IgD-negative memory B cell (primary cell): ENCODE data around the gene ATG7. TPM values are rescaled to one million over a fixed set of nuclear protein-coding genes. Genes with fewer than 3 reads are reported as not detected.

ENCODE experiments used
- H3K27ac Mint-ChIP-seq, 3 donors: one replicate each; pipeline ENCODE4 v1.8.0; 2020 to 2022; ENCODE audit warnings: mild to moderate bottlenecking in 3 of 3, mixed read lengths in 3 of 3, moderate library complexity in 1 of 3
- H3K27me3 Mint-ChIP-seq: one replicate; pipeline ENCODE4 v1.8.0; 2021; ENCODE audit warnings: mixed read lengths
- H3K36me3 Mint-ChIP-seq: one replicate; pipeline ENCODE4 v1.8.0; 2020; ENCODE audit warnings: mild to moderate bottlenecking, mixed read lengths
- H3K4me1 Mint-ChIP-seq, 3 donors: one replicate each; pipeline ENCODE4 v1.8.0; 2020 to 2022; ENCODE audit warnings: mixed read lengths in 3 of 3, mild to moderate bottlenecking in 1 of 3
- H3K4me3 Mint-ChIP-seq, 4 donors: one replicate each; pipeline ENCODE4 v1.8.0; 2020 to 2022; ENCODE audit warnings: mild to moderate bottlenecking in 4 of 4, mixed read lengths in 4 of 4, moderate library complexity in 3 of 4
- H3K9me3 Mint-ChIP-seq, 3 donors: one replicate each; pipeline ENCODE4 v1.8.0; 2020 to 2021; ENCODE audit warnings: mixed read lengths in 3 of 3, mild to moderate bottlenecking in 1 of 3
- polyA plus RNA-seq: library from polyadenylated mRNA; unstranded; fragments of 300-500 nt; fragmentation: Illumina TruSeq; gene quantifications from one replicate; pipeline ENCODE4 v1.2.3, GENCODE V29; 2021

Gene ATG7
- polyA plus RNA-seq, 1 donor from 2014 or later = 18.1 TPM

DNA sequence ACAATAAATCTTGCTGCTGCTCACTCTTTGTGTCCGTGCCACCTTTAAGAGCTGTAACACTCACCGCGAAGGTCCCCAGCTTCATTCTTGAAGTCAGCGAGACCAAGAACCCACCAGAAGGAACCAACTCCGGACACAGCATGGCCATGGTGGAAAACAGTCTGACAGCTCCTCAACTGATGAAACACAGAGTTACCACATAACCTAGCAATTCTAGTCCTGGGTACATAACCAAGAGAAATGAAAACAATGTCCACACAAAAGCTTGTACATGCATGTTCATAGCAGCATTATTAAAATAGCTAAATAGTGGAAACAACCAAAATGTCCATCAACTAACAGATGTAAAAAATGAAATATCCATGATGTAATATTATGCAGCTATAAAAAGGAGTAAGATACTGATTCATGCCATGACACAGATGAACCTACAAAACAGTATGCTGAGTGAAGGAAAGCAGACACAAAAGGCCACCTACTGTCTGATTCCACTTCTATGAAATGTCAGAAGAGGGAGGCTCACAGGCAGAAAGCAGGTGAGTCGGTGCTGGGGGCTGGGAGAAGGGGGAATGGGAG is 334.8 kb downstream of the ATG7 start:
- Mint-ChIP-seq H3K27me3 (no peaks in the 10 kb centered on the region), H3K4me3 (no peak overlapping the region), H3K27ac (peak overlapping the region in 2 of 3 donors; percentile 72 to 90), H3K4me1 (peaks cover 11 to 50% (median 43%) of the 10 kb centered on the region in 3 donors), H3K9me3 (no peaks in the 10 kb centered on the region), H3K36me3 (peaks cover 3% of the 10 kb centered on the region)

Other genes starting within 250 kb of the ATG7 start
- gene HRH1, start 117.9 kb upstream of the ATG7 start, polyA plus RNA-seq = not detected